AG10803 (cell line): ENCODE data around the gene KRTAP4-9.

Source experiments
- DNase-seq: peaks from one replicate; pipeline ENCODE4 v3.0.0; 2010; ENCODE audit warnings: low read depth
- H3K4me3 ChIP-seq: 2 replicates; pipeline ENCODE4 v1.5.1; 2011; ENCODE audit warnings: mild to moderate bottlenecking, low read length, control low read depth
- TF ChIP-seq, protein P1 (sequence below): conservative IDR thresholded peaks from 2 replicates; pipeline ENCODE4 v1.5.1; 2011; ENCODE audit warnings: mild to moderate bottlenecking, low read length, control low read depth, inconsistent platforms

The KRTAP4-9 gene

DNA sequence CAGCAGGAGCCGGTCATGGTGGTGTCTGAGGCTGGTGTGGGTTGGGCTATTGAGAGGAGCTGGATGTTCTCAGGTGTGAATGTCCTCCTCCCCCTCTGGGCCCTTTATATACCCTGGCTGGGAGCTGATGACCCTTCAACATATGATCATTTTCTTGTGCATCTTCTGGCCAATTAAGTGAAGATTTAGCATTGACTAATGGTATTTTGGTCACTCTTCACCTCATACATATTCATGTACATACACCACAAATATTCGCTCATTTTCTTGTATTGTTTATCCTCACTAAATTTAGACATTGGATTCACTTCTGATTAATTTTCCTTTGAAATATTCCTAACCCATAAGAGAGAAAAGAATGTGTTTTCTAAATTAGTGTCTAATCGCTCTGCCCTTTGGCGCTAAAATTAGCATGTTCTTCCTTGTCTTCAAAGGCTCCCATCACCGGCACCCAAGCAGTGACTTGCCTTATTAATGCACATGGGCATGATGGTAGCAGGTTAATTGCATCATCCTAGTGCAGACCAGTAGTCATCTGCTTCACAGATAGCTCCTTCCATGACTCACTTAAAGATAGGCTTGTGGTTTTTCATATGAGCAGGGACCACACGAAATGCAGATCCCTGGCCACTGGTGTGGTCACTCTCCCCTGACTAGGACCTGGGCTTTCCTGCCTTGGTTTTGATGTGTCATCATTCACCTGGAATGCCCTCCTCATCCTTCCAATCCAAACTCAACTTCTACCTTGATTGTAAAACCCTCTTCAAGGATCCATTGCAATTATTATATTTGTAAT is 39.2 kb upstream of the KRTAP4-9 start, which contains the start of gene KRTAP2-4:
Gene KRTAP2-4 (minus strand): TSS at position 51 of the 796 bp plus-strand sequence. CDS start 34 bp downstream, at position 17.
- no peak within 1 kb of the TSS for H3K4me3 ChIP-seq
- TF ChIP-seq, protein P1, sequence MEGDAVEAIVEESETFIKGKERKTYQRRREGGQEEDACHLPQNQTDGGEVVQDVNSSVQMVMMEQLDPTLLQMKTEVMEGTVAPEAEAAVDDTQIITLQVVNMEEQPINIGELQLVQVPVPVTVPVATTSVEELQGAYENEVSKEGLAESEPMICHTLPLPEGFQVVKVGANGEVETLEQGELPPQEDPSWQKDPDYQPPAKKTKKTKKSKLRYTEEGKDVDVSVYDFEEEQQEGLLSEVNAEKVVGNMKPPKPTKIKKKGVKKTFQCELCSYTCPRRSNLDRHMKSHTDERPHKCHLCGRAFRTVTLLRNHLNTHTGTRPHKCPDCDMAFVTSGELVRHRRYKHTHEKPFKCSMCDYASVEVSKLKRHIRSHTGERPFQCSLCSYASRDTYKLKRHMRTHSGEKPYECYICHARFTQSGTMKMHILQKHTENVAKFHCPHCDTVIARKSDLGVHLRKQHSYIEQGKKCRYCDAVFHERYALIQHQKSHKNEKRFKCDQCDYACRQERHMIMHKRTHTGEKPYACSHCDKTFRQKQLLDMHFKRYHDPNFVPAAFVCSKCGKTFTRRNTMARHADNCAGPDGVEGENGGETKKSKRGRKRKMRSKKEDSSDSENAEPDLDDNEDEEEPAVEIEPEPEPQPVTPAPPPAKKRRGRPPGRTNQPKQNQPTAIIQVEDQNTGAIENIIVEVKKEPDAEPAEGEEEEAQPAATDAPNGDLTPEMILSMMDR = no peak
- DNase-seq = peak; percentile 92

- no peak overlapping the region for H3K4me3 ChIP-seq
- DNase-seq = peak; percentile 87
- TF ChIP-seq, protein P1 = no peak
Observed at GRCh38 chr17:41067281-41067680, 37.9 kb upstream of the KRTAP4-9 start.

DNA sequence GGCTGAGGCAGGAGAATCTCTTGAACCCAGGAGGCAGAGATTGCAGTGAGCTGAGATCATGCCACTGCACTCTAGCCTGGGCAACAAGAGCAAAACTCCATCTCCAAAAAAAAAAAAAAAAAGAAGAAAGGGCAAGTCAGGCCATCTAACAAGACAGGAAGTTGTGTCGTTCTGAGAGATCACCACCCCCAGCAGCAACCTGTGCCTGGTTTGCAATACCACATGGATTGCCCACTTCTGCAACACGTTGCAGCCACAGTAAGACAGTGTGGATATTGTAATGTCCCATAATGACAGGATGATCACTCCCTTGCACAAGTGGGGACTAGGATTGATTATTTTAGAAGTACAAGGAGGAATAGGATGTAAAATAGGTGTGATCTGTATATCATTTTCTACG is 36.2 kb upstream of the KRTAP4-9 start:
- DNase-seq = no peak
- TF ChIP-seq, protein P1 = no peak
- H3K4me3 ChIP-seq = no peak overlapping the region

DNA sequence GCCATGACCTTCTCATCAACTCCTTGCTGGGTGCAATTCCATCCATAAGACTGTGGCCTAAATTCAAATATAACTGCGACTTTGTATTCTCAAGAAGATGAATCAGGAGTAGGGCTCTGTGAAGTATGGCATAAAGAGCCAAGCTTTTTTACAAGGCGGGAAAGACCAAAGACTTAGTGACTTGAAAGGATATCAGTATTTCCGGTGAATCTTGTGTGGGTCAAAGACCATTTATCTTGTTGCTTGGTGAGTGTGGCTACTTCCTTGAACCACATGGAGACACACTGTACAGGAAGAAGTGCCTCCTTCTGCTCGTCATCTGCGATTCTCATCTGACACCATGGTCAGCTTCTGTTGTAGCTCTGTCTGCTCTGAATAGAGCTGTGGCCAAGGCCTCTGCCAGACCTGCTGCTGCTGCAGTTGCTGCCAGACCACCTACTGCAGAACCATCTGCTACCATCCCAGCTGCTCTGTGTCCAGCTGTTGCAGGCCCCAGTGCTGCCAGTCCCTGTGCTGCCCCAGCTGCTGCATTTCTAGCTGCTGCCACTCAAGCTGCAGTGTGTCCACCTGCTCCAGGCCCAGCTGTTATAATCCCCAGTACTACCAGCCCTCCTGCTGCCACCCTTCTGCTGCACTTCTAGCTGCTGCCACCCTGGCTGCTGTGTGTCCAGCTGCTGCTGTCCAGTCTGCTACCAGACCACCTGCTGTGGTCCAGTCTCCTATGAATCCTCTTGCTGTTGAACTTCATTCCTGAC is 33.4 kb upstream of the KRTAP4-9 start:
- TF ChIP-seq, protein P1 = no peak
- H3K4me3 ChIP-seq = no peak overlapping the region
- DNase-seq = no peak

GRCh38 chr17:41073676-41074075 is 31.5 kb upstream of the KRTAP4-9 start:
- TF ChIP-seq, protein P1 = no peak
- DNase-seq = no peak
- H3K4me3 ChIP-seq = no peak overlapping the region

GRCh38 chr17:41076788-41077187 is 28.4 kb upstream of the KRTAP4-9 start:
- no peak for DNase-seq
- TF ChIP-seq, protein P1 = no peak
- H3K4me3 ChIP-seq = no peak overlapping the region
